Right lobe of liver (tissue), 6 donors: ENCODE data around the gene MEF2A. TPM values are rescaled to one million over a fixed set of nuclear protein-coding genes. Genes with fewer than 3 reads are reported as not detected.

Experiments
- ATAC-seq, 4 donors: fragments of 200-7000 bp; cut with Tn5 transposase; one replicate each; pipeline ENCODE4 v1.9.1; 2020; ENCODE audit warnings: mild to moderate bottlenecking in 4 of 4, moderate library complexity in 4 of 4
- DNase-seq, 3 donors: peaks; one replicate each; pipeline ENCODE4 v3.0.0-alpha.2; 2020
- H3K27ac ChIP-seq, 3 donors: fragments of 200-600 bp; one replicate each; pipeline ENCODE4 v1.8.0; 2022
- H3K27me3 ChIP-seq, 2 donors: fragments of 200-600 bp; one replicate each; pipeline ENCODE4 v1.8.0; 2022
- H3K36me3 ChIP-seq, 4 donors: fragments of 200-600 bp; sonication (generic) in 1 of 4; one replicate each; pipeline versions ENCODE4 v1.5.1 to v1.8.0; 2017 to 2022; ENCODE audit warnings: control low read depth in 1 of 4
- H3K4me1 ChIP-seq, 4 donors: fragments of 200-600 bp; sonication (generic) in 1 of 4; one replicate each; pipeline versions ENCODE4 v1.5.1 to v1.8.0; 2017 to 2022; ENCODE audit warnings: control low read depth in 1 of 4
- H3K4me3 ChIP-seq, 3 donors: fragments of 200-600 bp; one replicate each; pipeline ENCODE4 v1.8.0; 2022
- H3K9me3 ChIP-seq, 4 donors: fragments of 200-600 bp; sonication (generic) in 1 of 4; one replicate each; pipeline versions ENCODE4 v1.5.1 to v1.8.0; 2017 to 2022; ENCODE audit warnings: control low read depth in 1 of 4
- POLR2A ChIP-seq: fragments of 450-650 bp; IDR thresholded peaks from one replicate; pipeline ENCODE4 v1.6.1; 2017; ENCODE audit warnings: antibody characterized with exemption, mild to moderate bottlenecking
- WGBS: methylation state at CpG from one replicate; pipeline ENCODE4 v1.1.6; 2018; ENCODE audit warnings: low coverage, low lambda C conversion rate; ENCODE audit not compliant: insufficient coverage; ENCODE audit errors: missing lambda C conversion rate; 5-methylcytosine and 5-hydroxymethylcytosine counted together
- intact Hi-C, 2 donors: fragments of 100-400 bp; cut with DNase I; formaldehyde crosslinking; loops; one replicate each; pipeline versions ENCODE4 v1.11.2 to v1.14.1; 2022
- total RNA-seq, 6 experiments: library from RNA; depleted of rRNA in 2 of 6; stranded (reverse); fragments of >200 nt in 2 of 6; fragmentation: NEBNext Ultra II Directional in 3 of 6; extraction: Animal tissue kit (Norgen Biotek cat#: 25700) in 3 of 6; gene quantifications; one replicate each; pipeline versions ENCODE4 v1.1.0 to v1.2.4, GENCODE V29; 2016 to 2023
- TF ChIP-seq, protein P1 (sequence below), 4 donors: fragments of 200-600 bp in 3 of 4; fragments of 450-650 bp in 1 of 4; IDR thresholded peaks; one replicate each; pipeline versions ENCODE4 v1.5.1 to v1.8.0; 2016 to 2022; ENCODE audit warnings: antibody characterized with exemption in 4 of 4, mild to moderate bottlenecking in 2 of 4
- donor health status: DM: no; HTN: yes; CAD: no.
- donor health status: DM: no; HTN: no; CAD: no.
- donor health status: DM: no; HTN: no; CAD: no.
- donor health status: DM: no; HTN: yes; CAD: no.
- donor health status: DM: no; HTN: yes; CAD: no.

The MEF2A gene
- total RNA-seq, 6 experiments from 2014 or later: 20.1 to 35.5 (median 25.4) TPM

GRCh38 chr15:99711625-99712024 is 145.8 kb downstream of the MEF2A start:
- TF ChIP-seq POLR2A: no peak
- TF ChIP-seq, protein P1, sequence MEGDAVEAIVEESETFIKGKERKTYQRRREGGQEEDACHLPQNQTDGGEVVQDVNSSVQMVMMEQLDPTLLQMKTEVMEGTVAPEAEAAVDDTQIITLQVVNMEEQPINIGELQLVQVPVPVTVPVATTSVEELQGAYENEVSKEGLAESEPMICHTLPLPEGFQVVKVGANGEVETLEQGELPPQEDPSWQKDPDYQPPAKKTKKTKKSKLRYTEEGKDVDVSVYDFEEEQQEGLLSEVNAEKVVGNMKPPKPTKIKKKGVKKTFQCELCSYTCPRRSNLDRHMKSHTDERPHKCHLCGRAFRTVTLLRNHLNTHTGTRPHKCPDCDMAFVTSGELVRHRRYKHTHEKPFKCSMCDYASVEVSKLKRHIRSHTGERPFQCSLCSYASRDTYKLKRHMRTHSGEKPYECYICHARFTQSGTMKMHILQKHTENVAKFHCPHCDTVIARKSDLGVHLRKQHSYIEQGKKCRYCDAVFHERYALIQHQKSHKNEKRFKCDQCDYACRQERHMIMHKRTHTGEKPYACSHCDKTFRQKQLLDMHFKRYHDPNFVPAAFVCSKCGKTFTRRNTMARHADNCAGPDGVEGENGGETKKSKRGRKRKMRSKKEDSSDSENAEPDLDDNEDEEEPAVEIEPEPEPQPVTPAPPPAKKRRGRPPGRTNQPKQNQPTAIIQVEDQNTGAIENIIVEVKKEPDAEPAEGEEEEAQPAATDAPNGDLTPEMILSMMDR (IDR thresholded peaks at IDR 0.05): no peak
- Histone ChIP-seq H3K27ac (no peak overlapping the region), H3K9me3 (no peaks in the 10 kb centered on the region), H3K27me3 (no peaks in the 10 kb centered on the region), H3K36me3 (peaks cover 0 to 36% (median 9%) of the 10 kb centered on the region in 4 donors), H3K4me3 (no peak overlapping the region), H3K4me1 (peaks cover 0 to 23% (median 4%) of the 10 kb centered on the region in 4 donors)
- no peak for ATAC-seq
- no peak for DNase-seq
- intact Hi-C loops: no loop called here
- whole genome bisulfite sequencing: 90% methylated on average over 2 of the region's 5 CpGs

DNA sequence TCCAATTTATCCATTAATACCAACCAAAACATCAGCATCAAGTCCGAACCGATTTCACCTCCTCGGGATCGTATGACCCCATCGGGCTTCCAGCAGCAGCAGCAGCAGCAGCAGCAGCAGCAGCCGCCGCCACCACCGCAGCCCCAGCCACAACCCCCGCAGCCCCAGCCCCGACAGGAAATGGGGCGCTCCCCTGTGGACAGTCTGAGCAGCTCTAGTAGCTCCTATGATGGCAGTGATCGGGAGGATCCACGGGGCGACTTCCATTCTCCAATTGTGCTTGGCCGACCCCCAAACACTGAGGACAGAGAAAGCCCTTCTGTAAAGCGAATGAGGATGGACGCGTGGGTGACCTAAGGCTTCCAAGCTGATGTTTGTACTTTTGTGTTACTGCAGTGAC is 146.6 kb downstream of the MEF2A start:
- Histone ChIP-seq H3K9me3 (no peaks in the 10 kb centered on the region), H3K4me3 (no peak overlapping the region), H3K27ac (no peak overlapping the region), H3K27me3 (no peaks in the 10 kb centered on the region), H3K36me3 (peaks cover 0 to 36% (median 9%) of the 10 kb centered on the region in 4 donors), H3K4me1 (peaks cover 0 to 16% (median 4%) of the 10 kb centered on the region in 4 donors)
- ATAC-seq (no peak), DNase-seq (no peak)
- intact Hi-C loops: no loop called here
- TF ChIP-seq, protein P1 (IDR thresholded peaks at IDR 0.05): no peak
- TF ChIP-seq POLR2A: no peak
- WGBS: 85% methylated on average over 15 of the region's 18 CpGs

GRCh38 chr15:99716540-99717095 is 150.8 kb downstream of the MEF2A start:
- WGBS: 93% methylated on average over 6 of the region's 10 CpGs
- no peak overlapping the region for H3K4me3 ChIP-seq
- no peak overlapping the region for H3K27ac ChIP-seq
- H3K36me3 ChIP-seq: peaks cover 0 to 25% (median 3%) of the 10 kb centered on the region in 4 donors
- no peak for DNase-seq
- H3K27me3 ChIP-seq: no peaks in the 10 kb centered on the region
- H3K9me3 ChIP-seq: no peaks in the 10 kb centered on the region
- peak in 1 of 4 donors; percentile 22 for ATAC-seq
- H3K4me1 ChIP-seq: no peaks in the 10 kb centered on the region
- TF ChIP-seq POLR2A: no peak
- TF ChIP-seq, protein P1 (IDR thresholded peaks at IDR 0.05): no peak
- intact Hi-C loops: no loop called here

GRCh38 chr15:99717161-99718009 is 151.6 kb downstream of the MEF2A start:
- Histone ChIP-seq H3K4me3 (no peak overlapping the region), H3K27ac (no peak overlapping the region), H3K27me3 (no peaks in the 10 kb centered on the region), H3K4me1 (no peaks in the 10 kb centered on the region), H3K9me3 (no peaks in the 10 kb centered on the region), H3K36me3 (peaks cover 0 to 17% (median 2%) of the 10 kb centered on the region in 4 donors)
- no peak for DNase-seq
- no peak for ATAC-seq
- TF ChIP-seq, protein P1 (IDR thresholded peaks at IDR 0.05): no peak
- TF ChIP-seq POLR2A: no peak
- intact Hi-C loops: no loop called here
- 59% methylated on average over 7 of the region's 19 CpGs for WGBS
